GM21526 (cell line): Measurements from ENCODE around the gene COX8C.

Experiments
- ATAC-seq: cut with Tn5 transposase; IDR thresholded peaks from one replicate; pipeline ENCODE4 v1.9.1; 2021; ENCODE audit warnings: moderate library complexity; ENCODE audit not compliant: unreplicated experiment, low FRiP score

The COX8C gene, protein sequence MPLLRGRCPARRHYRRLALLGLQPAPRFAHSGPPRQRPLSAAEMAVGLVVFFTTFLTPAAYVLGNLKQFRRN

DNA sequence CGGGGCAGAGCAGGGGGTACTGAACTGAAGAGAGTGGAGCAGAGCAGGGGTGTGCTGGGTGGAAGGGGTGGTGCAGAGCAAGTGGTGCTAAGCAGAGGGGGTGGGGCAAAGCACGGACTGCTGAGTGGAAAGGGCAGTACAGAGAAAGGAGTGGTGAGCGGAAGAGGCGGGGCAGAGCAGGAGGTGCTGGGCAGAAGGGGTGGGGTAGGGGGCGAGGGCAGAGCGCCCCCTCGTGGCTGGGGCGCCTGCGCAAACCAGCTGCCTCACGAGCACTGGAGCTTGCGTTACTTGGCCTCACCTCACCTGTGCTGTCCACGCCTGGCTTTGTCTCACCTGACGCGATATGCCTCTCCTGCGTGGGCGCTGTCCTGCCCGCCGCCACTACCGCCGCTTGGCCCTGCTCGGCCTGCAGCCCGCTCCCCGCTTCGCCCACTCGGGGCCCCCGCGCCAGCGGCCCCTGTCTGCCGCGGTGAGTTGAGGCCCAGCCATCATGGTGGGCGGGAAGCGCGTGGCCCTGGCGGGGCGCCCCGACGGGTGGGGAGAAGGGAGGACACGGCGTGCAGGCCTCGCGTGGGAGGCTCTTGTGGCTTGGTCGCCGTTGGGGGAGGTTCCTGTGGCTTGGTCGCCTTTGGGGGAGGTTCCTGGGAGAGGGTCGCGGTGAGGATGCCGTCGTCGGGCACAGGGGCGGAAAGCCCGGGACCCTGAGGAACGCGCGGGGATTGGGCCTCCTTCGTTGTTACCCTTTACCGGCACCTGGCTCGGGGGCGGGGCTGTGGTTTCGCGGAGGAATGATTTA is at the start of gene COX8C:
Gene COX8C (plus strand): TSS at position 257 of the 796 bp plus-strand sequence. CDS start 87 bp downstream, at position 344.
- ATAC-seq = no peak

DNA sequence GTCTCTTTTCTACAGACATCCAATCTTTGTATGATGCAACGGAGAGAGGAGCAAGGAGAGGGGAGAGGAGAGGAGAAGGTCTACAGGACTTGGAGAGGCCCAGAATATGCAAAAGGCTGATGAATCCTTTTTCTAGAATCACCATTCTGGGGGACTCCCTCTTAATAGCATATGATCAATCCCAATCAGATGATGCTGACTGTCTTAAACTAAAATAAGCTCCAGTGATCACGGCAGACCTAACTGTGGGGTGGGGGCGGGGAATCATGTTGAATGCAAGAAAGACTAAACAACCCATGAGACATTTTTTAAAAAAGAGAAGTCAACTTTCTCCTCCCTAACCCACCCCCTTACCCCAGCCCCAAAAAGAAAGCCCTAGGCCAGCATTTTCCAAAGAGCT is 47.6 kb upstream of the COX8C start:
- ATAC-seq = no peak

DNA sequence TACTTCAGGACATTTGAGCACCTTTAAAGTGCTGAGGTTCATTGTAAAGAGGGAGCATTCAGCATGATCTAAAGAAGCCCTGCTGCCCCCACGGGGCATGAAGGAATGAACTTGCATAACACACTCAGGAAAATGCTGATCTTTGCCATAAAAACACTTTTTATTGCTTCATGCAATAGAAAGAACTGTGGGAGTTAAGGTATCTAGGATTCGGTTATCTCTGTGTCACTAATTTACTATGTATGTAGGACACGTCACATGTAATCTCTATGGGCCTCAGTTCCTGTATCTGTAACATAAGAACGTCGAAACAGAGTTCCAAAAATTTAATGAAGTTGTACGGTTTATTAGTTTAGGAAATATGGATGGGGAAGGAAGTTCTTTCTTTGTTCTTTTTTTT is 47.1 kb upstream of the COX8C start:
- ATAC-seq = no peak

DNA sequence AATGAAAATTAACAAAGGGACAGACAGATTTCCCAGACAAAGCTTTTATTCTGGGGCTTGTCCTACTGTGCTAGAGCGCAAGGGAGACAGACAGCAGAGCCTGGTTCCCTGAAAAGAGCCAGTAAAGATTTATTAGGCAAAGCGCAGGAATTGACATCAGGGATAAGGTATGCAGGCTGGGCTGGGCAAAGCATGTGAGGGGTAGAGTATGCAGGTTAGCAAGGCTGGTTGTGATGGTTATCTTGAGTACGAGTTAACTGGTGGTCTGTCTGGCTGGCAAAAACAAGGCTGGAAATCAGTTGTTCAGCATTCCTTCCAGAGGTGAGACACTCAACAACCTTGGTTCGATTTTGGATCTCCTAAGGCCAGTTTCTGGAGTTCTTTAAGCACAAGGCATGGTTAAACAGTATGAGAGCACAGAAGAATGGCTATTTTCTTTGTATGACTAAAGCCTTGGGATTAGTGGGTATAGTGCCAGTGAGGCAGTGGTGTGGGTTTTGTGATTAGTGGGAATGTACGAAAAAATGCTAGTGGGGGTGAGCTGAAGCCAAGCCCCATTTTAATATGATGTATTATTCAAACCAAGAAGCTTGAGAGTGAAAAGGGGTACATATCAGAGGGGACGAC is 45.0 kb upstream of the COX8C start:
- ATAC-seq = no peak

DNA sequence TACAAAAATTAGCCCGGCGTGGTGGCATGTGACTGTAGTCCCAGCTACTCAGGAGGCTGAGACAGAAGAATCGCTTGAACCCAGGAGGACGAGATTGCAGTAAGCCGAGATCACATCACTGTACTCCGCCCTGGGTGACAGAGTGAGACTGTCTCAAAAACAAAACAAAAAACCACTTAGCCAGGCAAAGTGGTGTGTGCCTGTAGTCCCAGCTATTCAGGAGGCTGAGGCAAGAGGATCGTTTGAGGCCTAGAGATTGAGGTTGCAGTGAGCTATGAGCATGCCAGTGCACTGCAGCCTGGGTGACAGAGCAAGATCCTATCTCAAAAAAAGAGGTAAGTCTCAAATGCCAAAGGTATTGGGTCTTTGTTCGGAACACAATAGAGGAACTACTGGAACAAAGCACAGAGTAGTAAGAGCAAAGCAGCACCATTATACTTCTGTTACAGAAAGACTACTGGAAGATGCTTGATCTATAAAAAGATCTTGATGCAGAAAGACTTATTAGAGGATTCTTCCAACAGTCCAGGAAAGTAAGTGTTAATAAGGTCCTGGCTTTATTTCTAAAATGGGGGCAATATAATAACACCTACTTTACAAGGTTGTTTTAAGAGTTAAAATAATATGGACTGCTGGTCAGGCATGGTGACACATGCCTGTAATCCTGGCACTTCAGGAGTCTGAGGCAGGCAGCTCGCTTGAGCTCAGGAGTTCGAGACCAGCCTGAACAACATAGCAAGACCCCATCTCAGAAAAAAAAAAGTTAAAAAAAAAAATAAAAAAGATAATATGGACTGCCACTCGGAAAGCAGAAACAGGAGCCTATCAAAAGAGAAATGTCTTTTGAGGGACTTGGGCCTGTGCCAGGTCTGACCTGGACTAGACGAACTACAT is 44.0 kb upstream of the COX8C start:
- ATAC-seq = no peak

DNA sequence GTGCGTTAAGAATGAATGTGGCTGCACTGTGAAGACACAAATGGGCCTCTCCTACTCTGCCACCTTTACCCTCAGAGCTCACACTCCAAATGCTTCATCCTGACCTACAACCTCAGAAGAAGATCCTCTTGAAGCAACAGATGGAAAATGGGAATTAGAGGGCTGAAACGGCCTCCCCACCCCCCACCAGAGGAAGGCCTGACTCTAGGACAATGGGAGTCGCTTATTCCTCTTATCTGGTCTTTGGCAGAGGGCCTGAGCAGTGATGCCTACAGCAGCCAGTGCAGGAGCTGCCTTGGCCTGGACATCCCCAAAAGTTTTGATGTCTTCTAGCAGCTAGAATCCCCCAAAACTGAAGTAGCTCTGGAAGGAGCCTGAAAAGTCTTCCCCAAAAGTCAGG is 43.3 kb upstream of the COX8C start:
- no peak for ATAC-seq

DNA sequence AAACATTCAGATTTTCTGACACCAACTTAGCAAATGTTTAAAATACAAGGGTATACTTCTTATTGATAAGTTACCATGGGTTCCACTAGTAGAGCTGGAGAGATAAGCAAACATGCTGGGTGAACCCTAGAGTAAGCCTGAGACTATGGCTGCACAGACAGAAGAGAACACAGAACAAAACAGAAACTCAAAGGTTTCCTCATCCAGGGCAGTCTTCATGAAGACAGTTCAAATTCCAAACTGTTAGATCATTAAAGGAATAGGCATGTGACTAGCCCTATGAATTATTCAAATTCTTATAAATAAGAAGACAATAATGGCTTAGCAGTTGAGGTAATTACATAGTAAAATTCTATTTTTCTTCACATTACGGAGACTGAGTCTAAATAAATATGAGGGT is 42.2 kb upstream of the COX8C start:
- ATAC-seq = no peak

DNA sequence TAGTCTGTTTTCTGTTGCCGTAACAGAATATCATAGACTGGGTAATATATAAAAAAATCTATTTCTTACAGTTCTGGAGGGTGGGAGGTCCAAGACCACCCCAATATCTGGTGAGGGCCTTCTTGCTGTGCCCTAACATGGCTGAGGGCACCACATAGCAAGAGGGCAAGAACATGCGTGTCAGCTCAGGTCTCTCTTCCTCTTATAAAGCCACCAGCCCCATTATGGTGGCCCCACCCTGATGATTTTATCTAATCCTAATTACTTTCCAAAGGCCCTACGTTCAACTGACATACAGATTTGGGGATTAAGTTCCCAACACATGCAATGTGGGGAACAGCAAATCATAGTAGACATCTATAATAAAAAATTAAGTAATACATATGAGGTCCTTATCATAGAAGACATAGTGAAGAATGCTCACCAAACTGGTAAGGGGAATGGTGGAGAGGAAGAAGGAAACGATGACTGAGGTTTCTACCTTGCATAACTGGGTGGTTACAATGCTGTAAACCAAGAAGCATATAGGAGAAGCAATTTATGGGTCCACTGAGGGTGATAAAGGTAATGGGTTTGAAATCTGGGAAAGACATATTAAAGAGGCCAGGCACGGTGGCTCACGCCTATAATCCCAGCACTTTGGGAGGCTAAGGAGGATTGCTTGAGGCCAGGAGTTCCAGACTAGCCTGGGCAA is 41.1 kb upstream of the COX8C start:
- no peak for ATAC-seq

DNA sequence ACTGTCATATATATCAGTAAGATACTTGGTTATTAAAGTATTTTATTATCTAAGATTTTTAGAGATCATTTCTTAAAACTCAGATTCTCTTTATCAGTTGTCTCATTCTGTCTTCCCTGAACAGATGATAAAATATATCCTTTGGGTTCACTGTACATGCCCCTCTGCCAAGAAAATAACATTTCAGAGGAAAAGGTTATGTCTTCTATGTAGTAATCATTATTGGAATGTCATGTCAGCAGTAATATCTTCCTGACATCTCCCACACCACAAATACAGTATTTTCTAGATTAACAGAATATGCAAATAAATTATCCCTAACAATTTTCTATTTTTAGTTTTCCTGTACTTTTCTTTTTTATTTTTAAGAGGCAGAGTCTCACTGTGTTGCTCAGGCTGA is 40.2 kb upstream of the COX8C start:
- ATAC-seq = no peak

DNA sequence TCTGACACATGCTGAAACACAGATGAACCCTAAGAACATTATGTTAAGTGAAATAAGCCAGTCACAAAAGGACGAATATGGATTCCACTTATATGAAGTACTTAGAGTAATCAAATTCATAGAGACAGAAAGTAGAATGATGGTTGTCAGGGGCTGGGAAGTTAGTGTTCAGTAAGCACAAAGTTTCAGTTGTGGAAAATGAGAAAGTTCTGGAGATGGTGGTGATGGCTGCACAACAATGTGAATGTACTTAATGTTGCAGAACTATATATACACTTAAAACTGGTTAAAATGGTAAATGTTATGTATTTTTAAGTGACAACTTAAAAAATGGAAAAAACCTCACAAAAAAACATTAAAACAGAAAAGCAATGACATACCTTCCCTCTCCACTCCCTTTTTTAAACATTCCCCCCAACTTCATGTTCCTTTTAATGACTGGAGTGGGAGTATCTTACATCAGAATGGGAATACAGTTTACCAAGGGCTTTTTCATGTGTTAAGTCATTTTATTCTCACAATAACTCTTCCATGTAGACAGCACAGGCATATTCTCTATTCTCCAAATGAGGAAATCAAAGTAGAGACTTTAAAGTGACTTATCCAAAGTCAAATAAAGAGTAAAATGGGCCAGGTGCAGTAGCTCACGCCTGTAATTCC is 38.2 kb upstream of the COX8C start:
- ATAC-seq = no peak

DNA sequence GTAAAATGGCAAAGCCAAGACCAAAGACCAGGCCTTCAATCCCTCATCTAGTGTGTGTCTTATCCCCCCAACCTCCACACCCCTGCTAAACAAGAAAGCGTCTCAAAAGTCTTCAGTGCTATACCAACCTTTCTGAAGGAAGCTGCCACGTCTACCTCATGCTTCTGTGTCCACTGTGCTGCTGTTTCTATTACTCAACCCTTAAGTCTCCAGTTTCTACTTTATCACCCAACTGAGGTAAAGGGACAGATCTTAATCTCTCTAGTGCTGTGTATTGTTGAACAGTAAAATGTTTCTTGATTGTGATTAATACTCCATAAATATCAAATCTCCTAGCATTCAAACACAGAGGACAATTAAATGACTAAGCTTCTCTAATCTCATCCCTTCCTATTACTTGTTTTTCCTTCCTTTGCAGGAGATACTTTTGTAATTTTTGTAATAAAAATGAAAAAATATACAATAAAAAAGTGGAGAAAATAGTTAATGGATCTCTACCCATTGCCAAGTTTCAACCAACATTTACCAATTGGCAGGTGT is 37.5 kb upstream of the COX8C start:
- no peak for ATAC-seq

DNA sequence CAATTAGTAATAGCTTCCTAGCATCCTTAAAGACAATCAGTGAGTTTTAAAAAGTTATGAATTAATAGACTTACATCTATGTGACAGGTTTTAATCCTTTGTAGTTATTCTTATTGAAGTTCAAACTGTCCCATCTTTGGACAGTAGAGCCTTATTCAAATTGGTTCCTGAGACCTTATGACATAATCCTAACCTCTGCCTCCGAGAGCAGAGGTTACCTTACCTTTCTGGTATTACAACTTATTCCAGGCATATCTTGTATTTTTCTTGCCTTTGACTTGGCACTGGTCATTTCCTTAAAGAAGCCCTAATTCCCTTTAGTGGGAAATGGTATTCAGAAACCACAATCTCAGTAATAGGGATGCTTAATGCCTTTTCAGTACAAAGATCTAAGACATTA is 35.9 kb upstream of the COX8C start:
- no peak for ATAC-seq

DNA sequence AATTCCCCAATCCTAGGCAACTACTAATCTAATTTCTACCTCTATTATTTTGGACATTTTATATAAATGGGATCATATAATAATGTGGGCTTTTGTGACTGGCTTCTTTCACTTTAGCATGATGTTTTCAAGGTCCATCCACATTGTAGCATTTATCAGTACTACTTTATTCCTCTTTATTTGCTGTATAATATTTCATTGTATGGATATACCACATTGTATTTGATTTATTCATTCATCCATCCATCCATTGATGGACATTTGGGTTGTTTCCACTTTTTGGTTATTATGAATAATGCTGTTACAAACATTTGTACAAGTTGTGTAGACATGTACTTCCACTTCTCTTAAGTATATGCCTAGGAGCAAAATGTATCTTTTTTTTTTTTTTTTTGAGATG is 31.4 kb upstream of the COX8C start:
- ATAC-seq = no peak

DNA sequence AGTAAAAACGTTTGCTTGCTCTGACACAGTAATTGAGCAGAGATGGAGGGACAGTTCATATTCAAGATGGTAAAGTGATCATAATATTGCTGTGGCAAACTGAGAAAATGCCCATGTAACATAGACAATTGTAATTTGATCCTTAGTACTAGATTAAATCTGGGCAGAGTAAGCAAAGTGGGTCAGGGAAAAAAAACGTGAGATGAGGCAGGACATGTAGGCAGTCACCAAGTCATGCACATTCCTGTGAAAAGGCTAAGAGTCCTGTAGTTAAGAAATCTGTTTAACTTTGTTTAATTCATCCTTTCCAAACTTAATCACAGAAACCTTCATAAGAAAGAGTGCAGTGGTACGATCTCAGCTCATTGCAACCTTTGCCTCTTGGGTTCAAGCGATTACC is 30.3 kb upstream of the COX8C start:
- ATAC-seq = no peak

DNA sequence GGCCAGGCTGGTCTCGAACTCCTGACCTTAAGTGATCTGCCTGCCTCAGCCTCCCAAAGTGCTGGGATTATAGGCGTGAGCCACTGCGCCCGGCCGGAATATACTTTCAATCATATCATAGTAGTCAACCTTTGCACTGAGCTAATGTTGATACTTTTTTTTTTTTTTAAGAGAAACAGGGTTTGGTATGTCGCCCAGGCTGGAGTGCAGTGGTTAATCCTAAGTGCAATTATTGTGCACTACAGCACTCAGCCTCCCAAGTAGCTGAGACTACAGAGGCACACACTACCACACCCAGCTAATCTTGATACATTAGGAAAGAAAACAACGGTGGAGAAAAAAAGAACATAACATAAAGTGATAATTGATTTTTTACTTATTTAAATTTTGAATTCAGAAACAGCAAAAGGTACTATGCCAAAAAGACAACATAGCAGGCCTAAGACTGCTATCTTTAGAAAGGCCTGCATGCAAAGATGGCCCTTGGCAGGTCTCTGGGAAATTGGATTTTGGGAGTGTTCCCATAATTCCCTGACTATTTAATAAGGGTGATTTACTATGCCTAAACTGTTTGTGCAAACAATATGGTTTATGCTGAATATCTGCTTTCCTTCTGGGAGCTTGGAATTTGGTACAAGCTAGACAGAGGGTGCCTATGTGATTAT is 29.6 kb upstream of the COX8C start:
- ATAC-seq = no peak

DNA sequence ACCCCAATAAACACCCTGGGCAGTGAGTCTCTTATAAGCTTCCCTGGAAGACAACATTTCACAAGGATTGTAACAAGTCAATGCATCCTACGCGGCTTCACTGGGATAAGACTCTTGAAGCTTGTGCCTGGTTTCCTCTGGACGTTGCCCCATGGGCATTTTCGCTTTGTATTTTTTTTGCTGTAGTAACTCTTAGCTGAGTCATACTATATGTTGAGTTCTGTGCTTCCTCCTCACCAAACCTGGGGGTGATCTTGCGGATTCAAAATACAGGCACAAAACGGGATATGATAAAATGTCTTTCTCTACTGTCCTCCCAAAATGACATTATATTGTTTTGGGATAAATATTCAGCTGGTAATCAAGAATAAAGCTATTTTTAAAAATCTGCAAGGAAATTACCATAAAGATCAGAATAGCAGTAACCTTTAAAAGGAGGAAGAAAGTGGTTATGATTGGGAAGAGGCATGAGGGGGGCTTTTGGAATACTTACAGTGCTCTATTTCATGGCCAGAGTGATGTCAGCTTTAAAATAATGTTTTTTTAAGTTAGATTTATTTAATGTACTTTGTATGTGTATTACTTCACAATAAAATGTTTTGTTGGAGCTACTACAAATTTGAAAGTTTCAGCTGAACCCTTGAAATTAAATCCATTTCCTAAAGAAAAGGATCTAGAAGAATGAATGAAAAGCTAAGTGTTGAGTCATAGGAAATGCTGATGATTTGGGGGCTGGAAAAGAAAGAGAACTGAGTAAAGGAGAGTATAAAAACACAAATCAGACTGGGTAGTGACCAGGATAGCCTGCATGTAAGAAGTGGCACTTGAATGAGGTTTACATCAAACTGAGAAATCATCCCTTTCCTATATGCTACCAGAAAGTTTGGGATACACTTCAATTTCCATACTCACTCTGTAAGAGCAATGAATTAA is 28.8 kb upstream of the COX8C start:
- no peak for ATAC-seq

DNA sequence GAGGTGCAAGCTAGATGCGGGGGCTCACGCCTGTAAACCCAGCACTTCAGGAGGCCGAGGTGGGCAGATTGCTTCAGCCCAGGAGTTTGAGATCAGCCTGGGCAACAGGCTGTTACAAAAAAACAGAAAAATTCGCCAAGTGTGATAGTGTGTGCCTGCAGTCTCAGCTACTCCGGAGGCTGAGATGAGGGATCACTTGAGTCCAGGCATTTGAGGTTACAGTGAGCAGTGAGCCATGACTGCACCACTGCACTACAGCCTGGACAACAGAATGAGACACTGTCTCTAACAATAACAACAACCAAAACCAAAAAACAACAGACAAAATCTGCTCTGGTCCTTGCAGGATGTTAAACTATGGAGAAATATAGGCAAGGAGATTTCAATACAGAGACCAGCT is 28.1 kb upstream of the COX8C start:
- no peak for ATAC-seq

DNA sequence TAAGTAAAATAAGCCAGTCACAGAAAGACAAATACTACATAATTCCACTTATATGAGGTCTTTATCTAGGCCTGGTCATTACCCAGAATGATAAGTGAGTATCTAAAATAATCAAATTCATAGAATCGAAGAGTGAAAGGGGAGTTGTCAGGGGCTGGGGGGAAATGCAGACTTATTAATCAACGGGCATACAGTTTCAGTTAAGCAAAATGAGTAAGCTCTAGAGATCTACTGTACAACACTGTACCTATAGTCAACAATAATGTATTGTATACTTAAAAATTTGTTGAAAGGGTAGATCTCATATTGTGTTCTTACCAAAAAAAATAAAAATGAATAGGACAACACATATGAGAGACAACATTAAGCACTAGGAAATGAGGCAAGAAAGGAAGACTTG is 27.5 kb upstream of the COX8C start:
- ATAC-seq = no peak
